Immature natural killer cell (primary cell): Measurements from ENCODE around the gene STK32C. TPM values are rescaled to one million over a fixed set of nuclear protein-coding genes. Genes with fewer than 3 reads are reported as not detected.

ENCODE experiments used
- DNase-seq, 3 donors: peaks; one replicate each; pipeline ENCODE4 v3.0.0; 2022; ENCODE audit warnings: mixed read lengths in 1 of 3
- H3K27ac Mint-ChIP-seq, 6 donors: one replicate each; pipeline ENCODE4 v1.8.0; 2020; ENCODE audit warnings: mixed read lengths in 6 of 6, mild to moderate bottlenecking in 5 of 6, inconsistent platforms in 4 of 6, moderate library complexity in 3 of 6
- H3K27me3 Mint-ChIP-seq, 3 donors: one replicate each; pipeline ENCODE4 v1.8.0; 2020 to 2021; ENCODE audit warnings: low read depth in 3 of 3, mild to moderate bottlenecking in 3 of 3, mixed read lengths in 3 of 3, moderate library complexity in 3 of 3, inconsistent platforms in 1 of 3
- H3K36me3 Mint-ChIP-seq, 3 donors: one replicate each; pipeline ENCODE4 v1.8.0; 2020; ENCODE audit warnings: mixed read lengths in 3 of 3, inconsistent platforms in 2 of 3, mild to moderate bottlenecking in 2 of 3
- H3K4me1 Mint-ChIP-seq, 2 donors: one replicate each; pipeline ENCODE4 v1.8.0; 2020; ENCODE audit warnings: inconsistent platforms in 2 of 2, mild to moderate bottlenecking in 2 of 2, mixed read lengths in 2 of 2, moderate library complexity in 1 of 2
- H3K4me3 Mint-ChIP-seq, 5 donors: one replicate each; pipeline ENCODE4 v1.8.0; 2020; ENCODE audit warnings: mild to moderate bottlenecking in 5 of 5, mixed read lengths in 5 of 5, inconsistent platforms in 3 of 5, moderate library complexity in 3 of 5
- H3K9me3 Mint-ChIP-seq, 6 donors: one replicate each; pipeline ENCODE4 v1.8.0; 2020; ENCODE audit warnings: mild to moderate bottlenecking in 6 of 6, mixed read lengths in 6 of 6, inconsistent platforms in 4 of 6, moderate library complexity in 3 of 6
- polyA plus RNA-seq, 3 donors: library from polyadenylated mRNA; unstranded; fragments of 300-500 nt; fragmentation: Illumina TruSeq; gene quantifications; one replicate each; pipeline ENCODE4 v1.2.3, GENCODE V29; 2021

STK32C gene
- polyA plus RNA-seq, 3 donors from 2014 or later, result 6.3 to 14.2 (median 13.7) TPM

DNA sequence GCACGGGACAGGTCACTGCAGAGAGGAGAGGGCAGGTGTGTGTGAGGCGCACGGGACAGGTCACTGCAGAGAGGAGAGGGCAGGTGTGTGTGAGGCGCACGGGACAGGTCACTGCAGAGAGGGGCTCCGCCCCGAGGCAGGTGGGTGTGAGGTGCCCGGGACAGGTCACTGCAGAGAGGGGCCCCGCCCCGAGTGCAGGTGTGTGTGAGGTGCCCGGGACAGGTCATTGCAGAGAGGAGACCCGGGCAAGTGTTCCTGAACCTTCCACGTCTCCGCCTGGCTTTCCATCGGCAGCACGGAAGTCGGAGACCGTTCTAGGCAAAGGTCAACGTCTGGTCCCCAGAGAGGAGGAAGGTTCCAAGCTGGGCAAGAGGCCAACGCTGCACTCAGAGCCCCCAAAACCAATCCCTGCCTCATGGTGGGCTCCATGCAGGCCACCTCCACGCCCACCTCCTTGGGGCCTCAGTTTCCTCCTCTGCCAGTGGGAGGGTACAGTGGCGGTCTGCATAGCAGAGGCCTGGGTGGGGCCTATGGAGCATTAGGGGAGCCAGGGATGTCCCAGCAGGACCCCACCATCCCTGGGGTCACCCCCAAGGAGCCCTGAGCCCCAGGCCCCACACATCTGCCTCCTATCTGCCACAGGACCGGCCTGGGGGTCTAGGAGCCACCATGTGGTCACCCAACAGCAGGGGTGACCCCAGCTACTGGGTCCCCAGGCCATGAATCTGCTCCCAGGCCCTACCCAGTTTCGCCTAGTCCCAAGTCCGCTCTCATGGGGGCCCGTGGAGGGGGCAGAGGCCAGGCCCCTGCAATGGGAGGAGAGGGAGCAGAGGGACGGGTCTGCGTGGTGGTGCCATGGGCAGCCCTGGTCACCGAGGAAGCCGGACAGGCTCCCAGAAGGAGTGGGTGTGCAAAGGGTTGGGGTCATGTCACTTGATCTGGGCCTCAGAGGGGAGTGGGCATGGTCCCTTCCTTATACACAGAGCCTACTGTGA lies 57.0 kb downstream of the STK32C start:
- no peak overlapping the region for H3K27ac Mint-ChIP-seq
- peaks cover 0 to 26% of the 10 kb centered on the region in 2 donors for H3K4me1 Mint-ChIP-seq
- H3K36me3 Mint-ChIP-seq, result no peaks in the 10 kb centered on the region
- H3K4me3 Mint-ChIP-seq, result no peak overlapping the region
- no peaks in the 10 kb centered on the region for H3K27me3 Mint-ChIP-seq
- H3K9me3 Mint-ChIP-seq, result peaks cover 0 to 1% (median 0%) of the 10 kb centered on the region in 6 donors
- no peak for DNase-seq

DNA sequence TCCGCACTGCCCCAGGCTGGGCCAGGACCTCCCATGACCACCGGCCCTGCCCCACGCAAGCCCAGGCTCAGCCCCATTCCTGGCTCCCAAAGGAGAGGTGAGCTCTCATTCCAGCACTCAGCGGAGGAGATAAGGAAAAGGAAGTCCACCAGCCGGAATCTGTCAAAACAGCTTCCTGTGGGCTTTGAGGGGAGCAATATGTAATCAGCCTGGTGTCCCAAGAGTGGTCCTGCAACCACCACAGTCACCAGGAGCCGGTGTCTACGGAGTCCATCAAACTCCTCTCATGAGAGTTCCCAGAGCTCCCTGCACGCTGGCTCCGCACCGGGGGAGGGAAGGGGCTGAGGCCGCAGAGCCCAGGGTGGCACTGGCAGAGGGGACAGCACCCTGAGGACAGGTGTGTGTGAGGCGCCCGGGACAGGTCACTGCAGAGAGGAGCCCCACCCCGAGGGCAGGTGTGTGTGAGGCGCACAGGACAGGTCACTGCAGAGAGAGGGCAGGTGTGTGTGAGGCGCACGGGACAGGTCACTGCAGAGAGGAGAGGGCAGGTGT lies 57.9 kb downstream of the STK32C start:
- no peaks in the 10 kb centered on the region for H3K27me3 Mint-ChIP-seq
- no peak overlapping the region for H3K27ac Mint-ChIP-seq
- H3K9me3 Mint-ChIP-seq, result peaks cover 0 to 1% (median 0%) of the 10 kb centered on the region in 6 donors
- DNase-seq, result no peak
- no peak overlapping the region for H3K4me3 Mint-ChIP-seq
- H3K36me3 Mint-ChIP-seq, result no peaks in the 10 kb centered on the region
- H3K4me1 Mint-ChIP-seq, result peaks cover 0 to 20% of the 10 kb centered on the region in 2 donors

DNA sequence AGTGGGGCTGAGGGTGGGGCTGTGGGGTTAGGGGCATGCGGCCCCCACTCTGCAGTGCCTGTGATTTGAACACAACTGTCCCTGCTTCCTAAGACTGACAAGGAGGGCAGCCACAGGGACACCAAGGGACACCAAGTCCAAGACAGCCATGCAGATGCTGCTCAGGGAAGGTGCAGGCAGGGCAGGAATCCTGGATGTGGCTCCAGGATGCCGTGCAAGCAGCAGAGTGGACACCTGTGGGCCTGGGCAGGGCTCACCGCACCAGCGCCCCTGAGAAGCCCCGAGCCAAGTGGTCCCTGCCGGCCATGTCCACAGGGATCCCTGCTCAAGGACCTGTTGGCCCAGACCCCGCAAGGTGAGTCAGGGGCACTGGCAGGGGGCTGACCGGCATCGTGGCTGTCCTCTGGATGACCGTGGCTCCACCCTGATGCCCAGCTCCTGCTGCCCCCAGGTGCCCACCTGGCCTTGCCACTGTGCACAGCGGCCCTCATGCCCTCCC lies 58.5 kb downstream of the STK32C start:
- Mint-ChIP-seq H3K9me3 (peaks cover 0 to 1% (median 0%) of the 10 kb centered on the region in 6 donors), H3K36me3 (no peaks in the 10 kb centered on the region), H3K27me3 (no peaks in the 10 kb centered on the region), H3K4me1 (peaks cover 0 to 16% of the 10 kb centered on the region in 2 donors), H3K27ac (no peak overlapping the region), H3K4me3 (peak overlapping the region in 2 of 5 donors; percentile 26 to 72)
- DNase-seq, result no peak

- Mint-ChIP-seq H3K27me3 (no peaks in the 10 kb centered on the region), H3K4me1 (peaks cover 0 to 13% of the 10 kb centered on the region in 2 donors), H3K9me3 (peaks cover 0 to 1% (median 0%) of the 10 kb centered on the region in 6 donors), H3K4me3 (peak overlapping the region; percentile 50 to 72 (median 70)), H3K27ac (no peak overlapping the region), H3K36me3 (no peaks in the 10 kb centered on the region)
- DNase-seq, result peak; percentile 57 to 62 (median 61)
These were observed 59.1 kb downstream of the STK32C start for GRCh38 chr10:132248455-132249225.

DNA sequence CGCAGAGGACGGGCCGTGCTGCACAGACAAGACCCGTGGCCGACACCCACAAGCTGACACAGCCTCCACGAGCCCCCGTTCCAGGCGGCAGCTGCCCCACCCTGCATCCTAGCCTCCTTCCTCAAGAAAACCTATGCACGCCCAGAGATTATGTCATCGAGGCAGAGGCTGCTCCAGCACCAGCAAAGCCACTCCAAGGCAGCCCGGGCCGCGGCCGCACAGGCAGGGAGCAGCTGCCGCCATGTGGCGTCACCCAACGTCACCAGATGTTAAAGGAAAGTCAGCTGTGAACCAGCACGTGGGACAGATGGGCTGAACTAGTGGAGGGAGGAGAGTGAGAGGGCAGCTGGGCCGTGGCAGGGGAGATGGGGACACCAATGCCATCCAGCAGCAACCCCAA lies 59.8 kb downstream of the STK32C start:
- no peaks in the 10 kb centered on the region for H3K27me3 Mint-ChIP-seq
- H3K4me3 Mint-ChIP-seq, result peak overlapping the region in 1 of 5 donors; percentile 17

DNA sequence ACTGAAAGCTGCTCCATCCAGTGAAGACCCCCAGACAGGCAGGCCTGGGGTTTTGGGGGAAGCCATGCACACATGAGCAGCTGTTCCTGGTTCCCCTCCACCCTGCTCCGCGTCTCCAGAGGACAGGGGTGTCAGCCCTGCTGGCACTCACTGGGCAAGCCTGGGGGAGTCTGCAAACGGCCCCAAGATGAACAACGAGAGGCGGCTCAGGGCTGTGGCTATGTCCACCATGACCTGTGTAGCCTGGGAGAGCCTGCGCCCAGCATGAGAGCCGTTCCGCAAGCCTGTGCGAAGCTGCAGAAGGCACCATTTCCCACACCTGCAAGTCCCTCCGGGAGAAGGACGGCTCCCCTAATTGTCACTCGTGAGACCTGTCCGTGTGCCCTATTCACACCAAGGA lies 61.5 kb downstream of the STK32C start:
- Mint-ChIP-seq H3K4me1 (peaks cover 0 to 7% of the 10 kb centered on the region in 2 donors), H3K27ac (no peak overlapping the region), H3K36me3 (peaks cover 0 to 2% (median 0%) of the 10 kb centered on the region in 3 donors), H3K4me3 (no peak overlapping the region), H3K9me3 (peaks cover 0 to 1% (median 0%) of the 10 kb centered on the region in 6 donors), H3K27me3 (no peaks in the 10 kb centered on the region)
- no peak for DNase-seq

More for the DNA sequence above, 59.8 kb downstream of the STK32C start:
- DNase-seq, result no peak
- peaks cover 0 to 9% of the 10 kb centered on the region in 2 donors for H3K4me1 Mint-ChIP-seq
- peaks cover 0 to 1% (median 0%) of the 10 kb centered on the region in 6 donors for H3K9me3 Mint-ChIP-seq
- H3K27ac Mint-ChIP-seq, result no peak overlapping the region
- no peaks in the 10 kb centered on the region for H3K36me3 Mint-ChIP-seq

DNA sequence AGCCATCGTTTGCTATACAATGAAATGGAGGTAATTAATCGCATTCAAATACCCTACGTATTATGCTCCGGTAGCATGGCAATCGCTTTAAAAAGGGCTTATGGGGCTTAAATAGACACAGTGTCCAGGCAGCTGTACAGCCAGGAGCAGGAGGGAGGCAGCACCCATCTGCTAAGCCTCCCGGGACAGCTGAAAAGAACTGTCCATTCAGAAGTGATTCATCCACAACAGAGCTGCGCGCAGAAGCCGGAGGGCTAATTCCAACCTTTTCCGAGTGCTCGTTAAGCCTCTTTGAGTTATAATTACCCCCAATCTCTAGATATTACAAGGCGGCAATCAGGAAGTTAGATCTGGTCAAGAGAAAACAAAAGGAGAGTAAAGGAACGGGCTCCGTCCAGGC lies 62.7 kb downstream of the STK32C start:
- peak overlapping the region in 1 of 5 donors; percentile 25 for H3K4me3 Mint-ChIP-seq
- peaks cover 0 to 5% (median 0%) of the 10 kb centered on the region in 3 donors for H3K36me3 Mint-ChIP-seq
- no peak overlapping the region for H3K27ac Mint-ChIP-seq
- peaks cover 0 to 1% (median 0%) of the 10 kb centered on the region in 6 donors for H3K9me3 Mint-ChIP-seq
- H3K27me3 Mint-ChIP-seq, result peaks cover 0 to 1% (median 0%) of the 10 kb centered on the region in 3 donors
- DNase-seq, result no peak
- peaks cover 0 to 7% of the 10 kb centered on the region in 2 donors for H3K4me1 Mint-ChIP-seq

GRCh38 chr10:132243626-132244025 lies 64.1 kb downstream of the STK32C start:
- no peak for DNase-seq
- Mint-ChIP-seq H3K27me3 (peaks cover 0 to 1% (median 0%) of the 10 kb centered on the region in 3 donors), H3K9me3 (peaks cover 0 to 1% (median 0%) of the 10 kb centered on the region in 6 donors), H3K36me3 (peaks cover 0 to 5% (median 0%) of the 10 kb centered on the region in 3 donors), H3K4me3 (no peak overlapping the region), H3K27ac (no peak overlapping the region), H3K4me1 (peaks cover 0 to 5% of the 10 kb centered on the region in 2 donors)

DNA sequence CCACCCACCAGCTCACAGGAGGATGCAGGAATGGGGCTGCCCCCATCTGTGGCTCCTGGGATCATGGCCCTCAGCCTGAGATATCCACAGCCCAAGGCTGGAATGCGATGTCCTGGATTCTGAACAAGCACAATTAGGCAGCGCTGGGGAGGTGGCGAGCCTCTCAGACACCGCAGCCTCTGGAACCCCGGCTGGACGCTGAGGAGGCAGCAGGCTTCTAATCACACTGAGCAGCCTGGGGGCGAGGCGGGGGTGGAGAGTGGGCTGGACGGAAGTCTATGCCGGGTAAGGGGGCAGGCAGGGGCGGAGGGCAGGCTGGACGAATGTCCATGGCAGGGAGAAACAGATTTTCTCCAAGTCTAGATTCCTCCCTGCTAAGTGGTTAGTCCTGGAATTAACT lies 64.6 kb downstream of the STK32C start:
- H3K36me3 Mint-ChIP-seq, result peaks cover 0 to 5% (median 0%) of the 10 kb centered on the region in 3 donors
- H3K4me1 Mint-ChIP-seq, result peaks cover 0 to 7% of the 10 kb centered on the region in 2 donors

DNA sequence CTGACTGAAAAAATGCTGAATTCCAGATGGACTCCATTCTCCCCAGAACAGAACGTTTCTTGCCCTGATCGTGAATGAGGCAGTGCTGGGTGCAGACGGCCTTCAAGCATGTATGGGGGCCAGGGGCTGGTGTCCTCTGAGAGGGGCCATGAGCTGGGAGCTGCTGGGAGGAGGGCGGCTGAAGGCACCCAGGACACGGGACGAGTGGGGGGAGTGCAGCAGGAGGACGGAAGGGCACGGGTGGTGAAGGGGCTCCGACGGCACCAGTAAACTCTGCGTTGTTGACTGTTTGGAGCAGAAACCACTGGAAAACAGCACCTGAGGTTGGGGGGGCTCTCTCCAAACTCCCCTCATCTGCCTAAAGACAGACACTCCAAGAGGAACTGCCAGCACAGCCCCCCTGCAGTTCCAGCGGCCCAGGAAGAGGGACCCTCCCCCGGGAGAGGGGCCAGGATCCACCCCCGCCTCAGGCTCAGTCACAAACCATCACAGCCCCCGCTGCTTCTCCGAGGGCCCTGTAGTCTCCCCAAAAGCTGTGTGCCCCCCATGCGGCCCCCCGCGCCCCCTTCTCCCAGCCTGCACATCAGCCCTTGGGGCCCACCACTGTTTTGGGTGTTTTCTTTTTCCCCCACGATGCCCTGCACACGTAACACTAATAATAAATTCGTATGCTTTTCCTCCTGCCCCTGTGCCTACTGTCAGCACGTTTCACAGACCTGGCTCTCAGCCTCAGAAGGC lies 65.5 kb downstream of the STK32C start:
- Mint-ChIP-seq H3K4me3 (no peak overlapping the region), H3K27ac (no peak overlapping the region), H3K4me1 (peaks cover 0 to 7% of the 10 kb centered on the region in 2 donors), H3K27me3 (peaks cover 0 to 3% (median 0%) of the 10 kb centered on the region in 3 donors), H3K36me3 (peaks cover 0 to 5% (median 0%) of the 10 kb centered on the region in 3 donors), H3K9me3 (no peaks in the 10 kb centered on the region)
- no peak for DNase-seq

More for the DNA sequence above, 64.6 kb downstream of the STK32C start:
- H3K4me3 Mint-ChIP-seq, result no peak overlapping the region
- H3K27ac Mint-ChIP-seq, result no peak overlapping the region
- H3K27me3 Mint-ChIP-seq, result peaks cover 0 to 1% (median 0%) of the 10 kb centered on the region in 3 donors
- DNase-seq, result no peak
- H3K9me3 Mint-ChIP-seq, result peaks cover 0 to 1% (median 0%) of the 10 kb centered on the region in 6 donors

DNA sequence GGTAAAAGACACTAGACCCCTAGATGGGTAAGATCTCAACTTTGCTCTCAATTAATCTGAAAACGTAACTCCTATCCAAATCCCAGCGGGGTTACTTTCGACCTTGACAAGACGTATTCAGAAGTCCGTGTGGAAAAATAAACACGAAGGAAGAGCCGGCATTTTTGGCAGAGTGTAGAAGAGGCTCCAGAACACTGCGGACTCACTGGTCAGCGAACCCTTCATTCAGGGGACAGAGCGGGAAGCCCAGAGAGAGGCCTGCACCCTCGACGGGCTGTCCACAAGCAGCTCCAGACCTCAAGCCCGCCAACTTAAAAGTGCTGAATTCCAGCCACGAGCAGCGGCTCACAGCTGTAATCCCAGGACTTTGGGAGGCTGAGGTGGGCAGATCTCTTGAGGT lies 66.3 kb downstream of the STK32C start:
- Mint-ChIP-seq H3K9me3 (no peaks in the 10 kb centered on the region), H3K4me1 (peaks cover 0 to 2% of the 10 kb centered on the region in 2 donors), H3K27ac (no peak overlapping the region), H3K36me3 (peaks cover 0 to 5% (median 0%) of the 10 kb centered on the region in 3 donors), H3K27me3 (peaks cover 0 to 3% (median 0%) of the 10 kb centered on the region in 3 donors), H3K4me3 (no peak overlapping the region)
- DNase-seq, result no peak

- no peak overlapping the region for H3K4me3 Mint-ChIP-seq
- H3K9me3 Mint-ChIP-seq, result no peaks in the 10 kb centered on the region
- H3K36me3 Mint-ChIP-seq, result peaks cover 0 to 5% (median 0%) of the 10 kb centered on the region in 3 donors
- peaks cover 0 to 3% (median 0%) of the 10 kb centered on the region in 3 donors for H3K27me3 Mint-ChIP-seq
- H3K27ac Mint-ChIP-seq, result no peak overlapping the region
- no peak for DNase-seq
- H3K4me1 Mint-ChIP-seq, result peaks cover 0 to 2% of the 10 kb centered on the region in 2 donors
These were observed 66.7 kb downstream of the STK32C start for GRCh38 chr10:132241086-132241485.
